ENCODE data around the gene SFRP2.

Gene SFRP2

GRCh38 chr4:153788413-153789276, at the start of gene SFRP2:
SFRP2 (minus strand) TSS chr4:153789083; CDS start chr4:153788835, 248 bp downstream.
- no peak for TF ChIP-seq CTCF (IDR thresholded peaks at IDR 0.05; ENCODE audit: low read depth, low read length)
- DNase-seq (ENCODE audit: extremely low read depth, low read depth): no peak

- DNase-seq (ENCODE audit: extremely low read depth, low read depth): no peak
- TF ChIP-seq CTCF (IDR thresholded peaks at IDR 0.05; ENCODE audit: low read depth, low read length): no peak
Observed at GRCh38 chr4:153838564-153838963, 49.7 kb upstream of the SFRP2 start.

- TF ChIP-seq CTCF (IDR thresholded peaks at IDR 0.05; ENCODE audit: low read depth, low read length): no peak
- DNase-seq (ENCODE audit: extremely low read depth, low read depth): no peak
Observed at GRCh38 chr4:153834901-153835300, 46.0 kb upstream of the SFRP2 start.

GRCh38 chr4:153832720-153833287, 43.9 kb upstream of the SFRP2 start:
- DNase-seq (ENCODE audit: extremely low read depth, low read depth): no peak
- no peak for TF ChIP-seq CTCF (IDR thresholded peaks at IDR 0.05; ENCODE audit: low read depth, low read length)

GRCh38 chr4:153832054-153832453, 43.2 kb upstream of the SFRP2 start:
- no peak for TF ChIP-seq CTCF (IDR thresholded peaks at IDR 0.05; ENCODE audit: low read depth, low read length)
- no peak for DNase-seq (ENCODE audit: extremely low read depth, low read depth)

GRCh38 chr4:153831245-153831644, 42.4 kb upstream of the SFRP2 start:
- no peak for TF ChIP-seq CTCF (IDR thresholded peaks at IDR 0.05; ENCODE audit: low read depth, low read length)
- DNase-seq (ENCODE audit: extremely low read depth, low read depth): no peak

GRCh38 chr4:153825691-153826090, 36.8 kb upstream of the SFRP2 start:
- DNase-seq (ENCODE audit: extremely low read depth, low read depth): no peak
- TF ChIP-seq CTCF (IDR thresholded peaks at IDR 0.05; ENCODE audit: low read depth, low read length): no peak

All from AG09319 (cell line).